Muscle of leg (tissue), 11 donors: Measurements from ENCODE around the gene UXS1. TPM values are rescaled to one million over a fixed set of nuclear protein-coding genes. Genes with fewer than 3 reads are reported as not detected.

Experiments used
- DNase-seq: peaks from one replicate; pipeline ENCODE4 v3.0.0; 2013
- H3K27ac ChIP-seq: one replicate; pipeline ENCODE4 v1.5.1; 2013; ENCODE audit warnings: mild to moderate bottlenecking, low read length, control low read depth
- H3K27me3 ChIP-seq: one replicate; pipeline ENCODE4 v1.6.1; 2013; ENCODE audit warnings: low read length; ENCODE audit not compliant: control insufficient read depth, insufficient read depth
- H3K36me3 ChIP-seq: one replicate; pipeline ENCODE4 v1.6.1; 2013; ENCODE audit warnings: low read length; ENCODE audit not compliant: control insufficient read depth, insufficient read depth
- H3K4me1 ChIP-seq: one replicate; pipeline ENCODE4 v1.6.1; 2013; ENCODE audit warnings: low read length; ENCODE audit not compliant: control insufficient read depth, insufficient read depth
- H3K4me3 ChIP-seq: one replicate; pipeline ENCODE4 v1.5.1; 2013; ENCODE audit warnings: low read length, control low read depth
- H3K9me3 ChIP-seq: replicated peaks from 2 replicates; pipeline ENCODE4 v1.6.1; 2013; ENCODE audit warnings: low read depth, low read length; ENCODE audit not compliant: control insufficient read depth
- WGBS: methylation state at CpG from one replicate; pipeline ENCODE4 v1.1.5; 2013; ENCODE audit warnings: missing lambda C conversion rate; ENCODE audit not compliant: insufficient coverage; 5-methylcytosine and 5-hydroxymethylcytosine counted together
- polyA plus RNA-seq, 8 donors: library from polyadenylated mRNA; unstranded; fragments of 120-200 nt; gene quantifications; one replicate each; pipeline versions ENCODE4 v1.2.1 to v1.2.3, GENCODE V29; 2013; ENCODE audit warnings: inconsistent platforms in 1 of 8, low replicate concordance in 1 of 8; ENCODE audit not compliant: insufficient read length in 8 of 8, insufficient read depth in 1 of 8
- total RNA-seq: library from RNA; stranded (reverse); fragments of 120-200 nt; gene quantifications from one replicate; pipeline ENCODE4 v1.2.4, GENCODE V29; 2013

Gene UXS1
- total and polyA plus RNA-seq, 9 donors = 31.0 to 42.7 (median 34.9) TPM

DNA sequence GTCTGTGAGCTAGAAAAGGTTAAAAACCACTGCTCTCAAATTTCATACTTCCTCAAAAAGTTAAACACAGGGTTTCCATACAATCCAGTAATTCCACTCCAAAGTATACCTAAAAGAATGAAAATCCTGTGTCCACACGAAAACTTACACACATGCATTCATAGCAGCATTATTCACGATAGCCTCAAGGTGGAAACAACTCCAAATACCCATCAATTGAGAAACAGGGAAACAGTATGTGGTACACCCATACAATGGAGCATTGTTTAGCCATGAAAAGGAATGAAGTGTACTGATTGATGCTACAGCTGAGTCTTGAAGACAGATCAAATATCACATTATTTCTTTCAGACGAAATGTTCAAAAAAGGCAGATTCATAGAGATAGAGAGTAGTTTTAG, 36.7 kb downstream of the UXS1 start:
- no peak overlapping the region for H3K4me3 ChIP-seq
- H3K27me3 ChIP-seq = no peaks in the 10 kb centered on the region
- H3K4me1 ChIP-seq = peaks cover 6% of the 10 kb centered on the region
- H3K27ac ChIP-seq = no peak overlapping the region
- H3K36me3 ChIP-seq = peaks cover 34% of the 10 kb centered on the region
- no peak for DNase-seq
- WGBS = no CpG with 5 or more reads among the region's 3 CpGs
- peaks cover 12% of the 10 kb centered on the region for H3K9me3 ChIP-seq

DNA sequence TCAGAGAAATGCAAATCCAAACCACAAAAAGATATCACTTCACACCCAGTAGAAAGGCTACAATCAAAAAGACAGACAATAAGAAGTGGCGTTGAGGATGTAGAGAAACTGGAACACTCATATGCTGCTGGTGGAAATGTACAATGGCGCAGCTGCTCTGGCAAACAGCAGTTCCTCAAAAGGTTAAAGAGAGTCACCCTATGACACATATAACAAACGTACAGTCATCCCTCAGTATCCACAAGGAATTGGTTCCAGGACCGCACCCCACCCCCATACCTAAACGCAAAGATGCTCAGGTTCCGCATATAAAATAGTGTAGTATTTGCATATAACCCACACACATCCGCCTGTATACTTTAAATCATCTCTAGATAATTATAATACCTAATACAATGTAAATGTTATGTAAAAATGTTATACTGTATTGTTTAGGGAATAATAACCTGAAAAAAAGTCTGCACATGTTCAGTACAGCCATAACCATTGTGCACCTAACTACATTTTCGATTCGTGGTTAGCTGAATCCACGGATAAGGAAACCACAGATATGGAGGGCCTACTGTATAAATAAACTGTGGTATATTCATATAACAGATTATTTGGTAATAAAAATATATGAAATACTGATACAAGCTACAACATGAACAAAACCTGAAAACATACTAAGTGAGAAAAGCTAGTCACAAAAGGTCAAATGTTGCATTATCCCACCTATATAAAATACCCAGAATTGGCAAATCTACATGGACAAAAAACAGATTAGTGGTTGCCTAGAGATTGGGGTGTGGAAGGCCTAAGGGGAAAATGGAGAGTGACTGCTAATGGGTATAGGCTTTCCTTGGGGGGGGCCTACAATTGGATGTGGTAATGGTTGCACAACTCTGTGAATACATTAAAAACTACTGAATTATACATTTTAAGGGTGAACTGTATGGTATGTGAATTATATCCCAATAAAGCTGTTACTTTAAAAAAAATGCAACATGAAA, 37.5 kb downstream of the UXS1 start:
- Histone ChIP-seq H3K36me3 (peaks cover 34% of the 10 kb centered on the region), H3K27ac (no peak overlapping the region)
- 20% methylated on average over 1 of the region's 10 CpGs for WGBS

GRCh38 chr2:106153781-106154180, 40.3 kb downstream of the UXS1 start:
- WGBS = no CpG with 5 or more reads among the region's 1 CpG
- peaks cover 24% of the 10 kb centered on the region for H3K36me3 ChIP-seq
- H3K4me1 ChIP-seq = no peaks in the 10 kb centered on the region

More for the DNA sequence above, 37.5 kb downstream of the UXS1 start:
- no peak for DNase-seq
- Histone ChIP-seq H3K4me1 (peaks cover 6% of the 10 kb centered on the region), H3K4me3 (no peak overlapping the region), H3K9me3 (peaks cover 12% of the 10 kb centered on the region), H3K27me3 (no peaks in the 10 kb centered on the region)

GRCh38 chr2:106147665-106148064, 46.4 kb downstream of the UXS1 start:
- no peaks in the 10 kb centered on the region for H3K27me3 ChIP-seq
- H3K4me1 ChIP-seq = no peaks in the 10 kb centered on the region
- WGBS = 100% methylated on average over 1 of the region's 3 CpGs
- DNase-seq = no peak
- peaks cover 12% of the 10 kb centered on the region for H3K36me3 ChIP-seq
- H3K9me3 ChIP-seq = no peaks in the 10 kb centered on the region
- no peak overlapping the region for H3K4me3 ChIP-seq
- H3K27ac ChIP-seq = no peak overlapping the region

More at GRCh38 chr2:106153781-106154180, 40.3 kb downstream of the UXS1 start:
- Histone ChIP-seq H3K27ac (no peak overlapping the region), H3K9me3 (peaks cover 12% of the 10 kb centered on the region), H3K27me3 (no peaks in the 10 kb centered on the region), H3K4me3 (no peak overlapping the region)
- no peak for DNase-seq

GRCh38 chr2:106147159-106147558, 46.9 kb downstream of the UXS1 start:
- Histone ChIP-seq H3K9me3 (no peaks in the 10 kb centered on the region), H3K4me1 (no peaks in the 10 kb centered on the region), H3K27ac (no peak overlapping the region), H3K36me3 (peaks cover 11% of the 10 kb centered on the region), H3K27me3 (no peaks in the 10 kb centered on the region), H3K4me3 (no peak overlapping the region)
- DNase-seq = no peak
- WGBS = 80% methylated on average over 1 of the region's 3 CpGs

DNA sequence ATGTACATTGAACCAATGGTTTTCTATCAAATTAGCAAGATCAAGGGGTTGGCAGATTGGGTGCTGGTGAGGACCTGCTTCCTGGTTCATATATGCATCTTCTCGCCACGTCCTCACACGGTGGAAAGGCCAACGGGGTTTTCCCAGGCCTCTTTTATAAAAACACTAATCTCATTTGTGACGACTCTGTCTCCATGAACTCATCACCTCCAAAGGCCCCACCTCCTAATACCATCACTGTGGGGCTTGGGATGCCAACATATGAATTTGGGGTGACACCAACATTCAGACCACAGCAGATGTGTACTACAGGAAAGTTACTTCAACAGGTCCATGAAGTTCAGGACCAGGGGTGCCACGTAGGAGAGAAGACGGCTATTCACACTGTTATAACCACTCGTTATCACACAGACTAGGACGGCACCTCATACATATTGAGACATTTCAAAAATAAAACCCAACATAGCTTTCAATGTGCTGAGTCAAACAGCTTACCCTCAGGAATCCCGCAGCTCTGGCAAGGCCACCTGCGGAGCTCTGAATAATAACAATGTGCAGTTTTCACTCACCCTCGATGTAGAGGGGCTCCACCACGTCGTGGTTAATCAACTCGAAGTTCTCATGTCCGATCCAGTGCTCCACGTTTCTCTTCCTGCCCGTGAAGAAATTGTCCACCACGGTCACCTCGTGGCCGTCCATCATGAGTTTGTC, 49.3 kb downstream of the UXS1 start:
- Histone ChIP-seq H3K27ac (no peak overlapping the region), H3K4me1 (no peaks in the 10 kb centered on the region), H3K36me3 (peaks cover 8% of the 10 kb centered on the region), H3K27me3 (no peaks in the 10 kb centered on the region), H3K4me3 (no peak overlapping the region), H3K9me3 (no peaks in the 10 kb centered on the region)
- no peak for DNase-seq
- WGBS = 91% methylated on average over 21 of the region's 21 CpGs

DNA sequence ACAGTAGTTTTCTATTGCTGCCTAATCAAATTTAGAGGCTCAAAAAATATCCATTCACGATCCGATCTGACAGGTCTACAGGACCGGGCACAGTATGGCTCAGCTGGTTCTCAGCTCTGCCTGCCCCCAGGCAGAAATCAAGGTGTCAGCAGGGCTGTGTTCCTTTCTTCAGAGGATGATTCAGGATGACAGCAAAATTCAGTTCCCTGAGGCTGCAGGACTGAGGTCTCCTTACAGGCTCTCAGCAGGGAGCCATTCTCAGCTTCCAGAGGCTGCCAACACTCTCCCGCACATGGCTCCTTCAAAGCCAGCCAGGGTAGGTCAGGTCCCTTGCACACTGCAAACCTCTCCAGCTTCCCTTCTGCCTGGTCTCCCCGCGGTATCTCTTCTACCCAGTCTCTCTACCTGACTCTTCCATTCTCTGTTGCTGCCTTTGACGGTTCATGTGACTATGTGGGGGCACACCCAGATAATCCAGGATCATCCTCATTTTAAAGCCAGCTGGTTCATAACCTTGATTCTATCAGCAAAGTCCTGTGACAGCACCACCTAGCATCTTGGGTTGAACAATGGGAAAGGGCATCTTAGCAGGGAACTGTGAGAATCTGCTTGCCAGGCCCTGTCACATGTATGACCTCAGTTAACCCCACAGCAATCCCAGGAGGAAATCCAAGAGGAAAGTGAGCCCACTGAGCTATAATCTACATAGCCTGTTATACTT, 50.4 kb downstream of the UXS1 start:
- Histone ChIP-seq H3K4me1 (peaks cover 5% of the 10 kb centered on the region), H3K27me3 (no peaks in the 10 kb centered on the region), H3K27ac (no peak overlapping the region), H3K36me3 (peaks cover 8% of the 10 kb centered on the region), H3K9me3 (no peaks in the 10 kb centered on the region), H3K4me3 (no peak overlapping the region)
- no peak for DNase-seq
- WGBS = 96% methylated on average over 7 of the region's 7 CpGs

DNA sequence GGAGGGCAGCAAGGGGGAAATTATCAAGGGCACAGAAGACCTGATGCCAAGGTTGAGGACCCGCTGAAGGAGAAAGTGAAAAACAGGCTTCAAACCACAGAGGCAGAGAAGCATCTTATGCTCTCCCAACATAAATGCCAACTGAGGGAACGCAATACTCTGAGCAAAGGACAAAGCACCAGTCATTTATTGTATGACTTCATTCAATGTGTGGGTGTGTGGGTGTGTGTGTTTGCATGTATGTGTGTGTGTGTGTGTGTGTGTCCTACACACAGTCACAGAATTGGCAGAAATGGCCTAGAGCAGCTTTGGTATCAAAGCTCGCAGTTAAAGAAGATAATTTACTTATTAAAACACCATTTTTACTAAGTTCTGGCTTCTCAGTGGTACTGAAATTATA, 51.4 kb downstream of the UXS1 start:
- Histone ChIP-seq H3K36me3 (peaks cover 8% of the 10 kb centered on the region), H3K4me3 (no peak overlapping the region), H3K9me3 (no peaks in the 10 kb centered on the region), H3K27ac (no peak overlapping the region), H3K4me1 (peaks cover 11% of the 10 kb centered on the region), H3K27me3 (no peaks in the 10 kb centered on the region)
- DNase-seq = no peak
- WGBS = 100% methylated on average over 1 of the region's 3 CpGs

- DNase-seq = no peak
- Histone ChIP-seq H3K36me3 (peaks cover 8% of the 10 kb centered on the region), H3K9me3 (no peaks in the 10 kb centered on the region), H3K4me3 (no peak overlapping the region), H3K4me1 (peaks cover 11% of the 10 kb centered on the region), H3K27ac (no peak overlapping the region), H3K27me3 (no peaks in the 10 kb centered on the region)
- no CpG with 5 or more reads among the region's 2 CpGs for WGBS
These were observed 53.2 kb downstream of the UXS1 start for GRCh38 chr2:106140913-106141312.

DNA sequence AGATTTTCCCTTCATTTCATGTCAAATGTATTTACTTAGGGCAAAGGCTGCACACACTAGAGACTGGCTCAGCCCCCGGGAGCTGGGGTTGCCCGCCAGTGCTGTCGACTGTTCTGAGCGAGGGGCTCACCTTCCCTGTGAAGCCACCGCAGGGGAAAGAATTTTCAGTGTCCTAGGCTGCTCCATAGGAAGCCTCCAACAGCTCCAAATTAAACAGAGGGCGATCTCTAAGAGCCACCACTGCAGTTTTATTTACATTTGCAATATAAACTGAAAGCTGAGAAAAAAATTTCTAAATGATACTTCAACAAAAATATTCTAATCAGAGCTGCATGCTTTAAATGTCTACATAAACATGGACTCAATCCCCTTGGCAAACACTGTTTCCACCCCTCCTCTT, 54.0 kb downstream of the UXS1 start:
- Histone ChIP-seq H3K27ac (no peak overlapping the region), H3K4me1 (peaks cover 11% of the 10 kb centered on the region), H3K27me3 (no peaks in the 10 kb centered on the region), H3K36me3 (peaks cover 7% of the 10 kb centered on the region), H3K4me3 (no peak overlapping the region), H3K9me3 (no peaks in the 10 kb centered on the region)
- 94% methylated on average over 5 of the region's 6 CpGs for WGBS
- no peak for DNase-seq
